K562 (cell line): Measurements from ENCODE around the gene BHLHE23. TPM values are rescaled to one million over a fixed set of nuclear protein-coding genes. Genes with fewer than 3 reads are reported as not detected.

ENCODE experiments used
- ATAC-seq: fragments of 200-7000 bp; cut with Tn5 transposase; 3 replicates; pipeline ENCODE4 v1.9.1; 2020; ENCODE audit warnings: moderate library complexity
- BruUV-seq: library from RNA; stranded (reverse); fragments of 400-500 nt; replicated peaks from 2 replicates; lab custom pipeline; 2021; lab: Mats Ljungman, UMichigan
- CTCF ChIA-PET: fragments of 300-600 bp; formaldehyde crosslinking; extraction: SDS; loops from one replicate; lab custom pipeline; 2021; ENCODE audit warnings: low intra/inter-chr PET ratio; lab: Yijun Ruan, JAX
- POLR2A ChIA-PET: fragments of 300-600, 350-650 bp; sonication (Branson Sonifier 250); formaldehyde crosslinking; extraction: SDS; loops from one replicate; lab custom pipeline; 2021; ENCODE audit warnings: antibody characterized with exemption, inconsistent platforms; lab: Yijun Ruan, JAX
- DNase-seq, 4 experiments: peaks; one replicate each; pipeline versions ENCODE4 v3.0.0 to v3.0.0-alpha.2; 2011 to 2018; ENCODE audit warnings: low spot score in 3 of 4, mixed read lengths in 3 of 4; ENCODE audit errors: extremely low read depth in 1 of 4
- FAIRE-seq: peaks from 2 replicates; lab custom pipeline; 2011; peaks lifted over from hg19 to GRCh38; lab: Jason Lieb, UNC
- H2AFZ ChIP-seq: 2 replicates; pipeline ENCODE4 v1.6.0; 2011; ENCODE audit warnings: low read depth, low read length, control low read depth, inconsistent platforms
- H3K27ac ChIP-seq: fragments of 200-600 bp; 3 replicates; pipeline ENCODE4 v1.8.0; 2011; ENCODE audit warnings: low read depth, mild to moderate bottlenecking, control low read depth, inconsistent platforms, low read length, moderate library complexity, mixed read lengths; ENCODE audit errors: extremely low read depth
- H3K27me3 ChIP-seq, 2 experiments: fragments of 300-600 bp in 1 of 2; 2 replicates in 1 of 2; 3 replicates in 1 of 2; pipeline versions ENCODE4 v1.6.0 to v1.8.0; 2011; ENCODE audit warnings: inconsistent platforms in 2 of 2, low read length in 2 of 2, mild to moderate bottlenecking in 1 of 2, mixed read lengths in 1 of 2, moderate library complexity in 1 of 2; ENCODE audit not compliant: control insufficient read depth in 2 of 2, insufficient read depth in 2 of 2
- H3K36me3 ChIP-seq: fragments of 300-600 bp; 3 replicates; pipeline ENCODE4 v1.8.0; 2011; ENCODE audit warnings: mild to moderate bottlenecking, low read length, inconsistent platforms; ENCODE audit not compliant: control insufficient read depth, insufficient read depth
- H3K4me1 ChIP-seq, 2 experiments: fragments of 200-600 bp in 1 of 2; replicated peaks in 1 of 2; 2 replicates in 1 of 2; 3 replicates in 1 of 2; pipeline versions ENCODE4 v1.5.1 to v1.8.0; 2011; ENCODE audit warnings: inconsistent platforms in 2 of 2, low read length in 2 of 2, mild to moderate bottlenecking in 1 of 2, mixed read lengths in 1 of 2, moderate library complexity in 1 of 2; ENCODE audit not compliant: control insufficient read depth in 2 of 2, insufficient read depth in 2 of 2
- H3K4me2 ChIP-seq: 2 replicates; pipeline ENCODE4 v1.6.1; 2011; ENCODE audit warnings: low read length, control low read depth, inconsistent platforms, mixed read lengths; ENCODE audit not compliant: insufficient read depth
- H3K4me3 ChIP-seq: fragments of 200-600 bp; sonication (generic), shearing (Covaris generic); 2 replicates; pipeline ENCODE4 v1.5.1; 2016; ENCODE audit warnings: control low read depth, inconsistent platforms
- H3K79me2 ChIP-seq: fragments of 200-600 bp; 3 replicates; pipeline ENCODE4 v1.8.0; 2011; ENCODE audit warnings: low read length, inconsistent platforms; ENCODE audit not compliant: control insufficient read depth, insufficient read depth
- H3K9ac ChIP-seq, 2 experiments: 2 replicates each; pipeline versions ENCODE4 v1.6.0 to v1.6.1; 2011; ENCODE audit warnings: low read depth in 2 of 2, low read length in 2 of 2, control low read depth in 1 of 2, inconsistent platforms in 1 of 2, mild to moderate bottlenecking in 1 of 2, mixed read lengths in 1 of 2; ENCODE audit not compliant: insufficient read depth in 1 of 2
- H3K9me1 ChIP-seq: one replicate; pipeline ENCODE4 v1.6.0; 2011; ENCODE audit warnings: inconsistent platforms, mild to moderate bottlenecking, low read length, moderate library complexity; ENCODE audit not compliant: control insufficient read depth, insufficient read depth
- H3K9me3 ChIP-seq: replicated peaks from 2 replicates; pipeline ENCODE4 v1.5.1; 2011; ENCODE audit warnings: low read depth, low read length, inconsistent platforms; ENCODE audit not compliant: control insufficient read depth, insufficient read depth
- H4K20me1 ChIP-seq: replicated peaks from 2 replicates; pipeline ENCODE4 v1.6.1; 2011; ENCODE audit warnings: low read length, inconsistent platforms, mixed read lengths; ENCODE audit not compliant: control insufficient read depth, insufficient read depth
- CBFB ChIP-seq: sonication (generic); formaldehyde crosslinking; IDR thresholded peaks from 2 replicates; pipeline ENCODE4 v1.4.0; 2020; ENCODE audit warnings: mild to moderate bottlenecking, missing genetic modification reagents
- EGR1 ChIP-seq: fragments of 450-650 bp; conservative IDR thresholded peaks from 2 replicates; pipeline ENCODE4 v1.6.1; 2017; ENCODE audit warnings: mild to moderate bottlenecking
- KDM2B ChIP-seq: fragments of 250-450 bp; sonication (Bioruptor Pico); IDR thresholded peaks from 2 replicates; pipeline ENCODE4 v1.8.0; 2021; ENCODE audit warnings: mild to moderate bottlenecking, moderate library complexity
- L3MBTL2 ChIP-seq: fragments of 450-650 bp; IDR thresholded peaks from 2 replicates; pipeline ENCODE4 v1.6.1; 2016; ENCODE audit warnings: mild to moderate bottlenecking, moderate library complexity
- PRMT5 ChIP-seq: sonication (generic); formaldehyde crosslinking; IDR thresholded peaks from 2 replicates; pipeline ENCODE4 v1.5.0; 2020; ENCODE audit warnings: missing genetic modification reagents
- SIN3B ChIP-seq: fragments of 450-650 bp; IDR thresholded peaks from 2 replicates; pipeline ENCODE4 v1.6.1; 2017; ENCODE audit warnings: low read depth, mild to moderate bottlenecking, moderate library complexity
- SMAD2 ChIP-seq: fragments of 150-350 bp; IDR thresholded peaks from 2 replicates; pipeline ENCODE4 v1.6.1; 2014; ENCODE audit warnings: low read depth, mild to moderate bottlenecking, low read length
- STAT5B ChIP-seq: fragments of 250-450 bp; sonication (Bioruptor Pico); IDR thresholded peaks from 2 replicates; pipeline ENCODE4 v1.8.0; 2021; ENCODE audit warnings: mild to moderate bottlenecking, inconsistent platforms
- TAF1 ChIP-seq: IDR thresholded peaks from 2 replicates; pipeline ENCODE4 v1.6.1; 2011; ENCODE audit warnings: mild to moderate bottlenecking, low read length, moderate library complexity; ENCODE audit not compliant: insufficient read depth, control insufficient read depth, severe bottlenecking; ENCODE audit errors: extremely low read depth
- TFAM ChIP-seq: fragments of 250-450 bp; sonication (Bioruptor Pico); conservative IDR thresholded peaks from 2 replicates; pipeline ENCODE4 v1.5.0; 2021; ENCODE audit warnings: mild to moderate bottlenecking, moderate library complexity
- THAP7 ChIP-seq: fragments of 250-450 bp; sonication (Bioruptor Pico); IDR thresholded peaks from 2 replicates; pipeline ENCODE4 v1.5.0; 2021
- U2AF2 ChIP-seq: fragments of 200-400 bp; formaldehyde crosslinking; optimal IDR thresholded peaks from 2 replicates; pipeline ENCODE3; 2017; ENCODE audit warnings: low read depth, mild to moderate bottlenecking, low read length
- ZNF518B ChIP-seq: fragments of 250-450 bp; sonication (Bioruptor Pico); IDR thresholded peaks from 2 replicates; pipeline ENCODE4 v1.5.0; 2021; ENCODE audit warnings: mild to moderate bottlenecking, moderate library complexity
- ZNF707 ChIP-seq: fragments of 250-450 bp; sonication (Bioruptor Pico); conservative IDR thresholded peaks from 2 replicates; pipeline ENCODE4 v1.8.0; 2022; ENCODE audit warnings: inconsistent platforms, mild to moderate bottlenecking, moderate library complexity
- ZNF717 ChIP-seq: fragments of 250-450 bp; sonication (Bioruptor Pico); IDR thresholded peaks from 2 replicates; pipeline ENCODE4 v1.5.0; 2021
- ZNF780A ChIP-seq: fragments of 250-450 bp; sonication (Bioruptor Pico); IDR thresholded peaks from 2 replicates; pipeline ENCODE4 v1.5.0; 2021; ENCODE audit warnings: mild to moderate bottlenecking
- whole genome bisulfite sequencing: fragments of 100-300 bp; shearing (Covaris generic); methylation state at CpG from one replicate; pipeline ENCODE4 v1.1.6; 2016; ENCODE audit warnings: low coverage, mixed read lengths; ENCODE audit not compliant: insufficient coverage; ENCODE audit errors: missing lambda C conversion rate; 5-methylcytosine and 5-hydroxymethylcytosine counted together
- in situ Hi-C: fragments of 300-500 bp; cut with MboI; formaldehyde crosslinking; loops from 4 replicates; pipeline ENCODE4 v1.15.0; 2018; ENCODE audit warnings: inconsistent platforms, mixed read lengths
- intact Hi-C: fragments of 100-400 bp; cut with micrococcal nuclease; formaldehyde crosslinking; loops from 2 replicates; pipeline ENCODE4 v1.14.2; 2022
- polyA plus RNA-seq, 8 experiments: library from polyadenylated mRNA; depleted of rRNA in 4 of 8; stranded (reverse) in 5 of 8; unstranded in 3 of 8; fragments of >200 nt; fragmentation: Nextera tagmentation in 2 of 8; fragmentation: Illumina TruSeq in 1 of 8; extraction: Ambion mirVana in 2 of 8; extraction: Trizol in 1 of 8; gene quantifications; 2 replicates each; pipeline versions ENCODE4 v1.2.1 to v1.2.3, GENCODE V29; 2011 to 2014; ENCODE audit warnings: inconsistent platforms in 1 of 8, missing spikeins in 1 of 8
- total RNA-seq, 7 experiments: library from RNA; depleted of rRNA in 6 of 7; stranded (reverse); fragments of >200 nt in 6 of 7; fragmentation: Illumina TruSeq in 2 of 7; extraction: Trizol in 2 of 7; gene quantifications; 2 replicates each; pipeline versions ENCODE4 v1.2.1 to v1.2.3, GENCODE V29; 2011 to 2021; ENCODE audit warnings: low replicate concordance in 1 of 7
- TF ChIP-seq, protein P1 (sequence below): IDR thresholded peaks from 2 replicates; pipeline ENCODE4 v1.6.1; 2016; ENCODE audit warnings: missing genetic modification characterization, missing compliant biosample characterization
- TF ChIP-seq, protein P2 (sequence below), 2 experiments: fragments of 450-650 bp; IDR thresholded peaks; 2 replicates each; pipeline ENCODE4 v1.6.1; 2016

BHLHE23 gene
- total and polyA plus RNA-seq, 9 of the 15 experiments (the other 6 are each of a cell fraction or from before 2014, with no cell fraction given): not detected

DNA sequence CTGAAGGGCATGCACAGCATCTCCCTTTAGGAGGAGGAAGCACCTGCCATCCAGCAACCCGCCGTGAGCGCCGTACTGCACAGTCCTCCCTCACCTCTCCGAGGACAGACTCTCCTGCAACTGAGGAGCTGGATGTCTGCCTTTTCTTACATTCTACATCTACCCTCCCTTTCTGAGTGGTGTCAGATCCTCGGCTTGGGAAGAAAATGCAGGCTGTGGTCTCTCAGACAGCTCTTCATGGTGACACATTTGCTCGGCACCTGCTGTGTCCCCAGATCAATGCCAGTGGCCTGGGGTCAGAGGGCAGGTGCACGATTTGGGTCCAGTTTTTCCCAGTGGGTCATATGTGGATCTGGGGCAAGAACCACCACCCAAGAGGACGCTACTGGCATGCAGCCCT, 40.1 kb upstream of the BHLHE23 start:
- H3K4me3 ChIP-seq: no peak overlapping the region
- H3K9ac ChIP-seq: no peak overlapping the region
- DNase-seq (no peak), FAIRE-seq (no peak), ATAC-seq (no peak)
- H3K4me2 ChIP-seq: no peak overlapping the region
- H3K79me2 ChIP-seq: no peaks in the 10 kb centered on the region
- peaks cover 5% of the 10 kb centered on the region for H4K20me1 ChIP-seq
- intact Hi-C loops: no loop called here
- H2AFZ ChIP-seq: no peak overlapping the region
- BruUV-seq: no TSS peak
- POLR2A ChIA-PET: interaction anchor here (0.5 to 0.7 kb wide), 2 partner anchors 30 to 314 kb away, joined by 3 read pairs; no protein-coding TSS in a partner anchor
- no peak overlapping the region for H3K27ac ChIP-seq
- TF ChIP-seq SIN3B: no peak
- TF ChIP-seq, protein P1, sequence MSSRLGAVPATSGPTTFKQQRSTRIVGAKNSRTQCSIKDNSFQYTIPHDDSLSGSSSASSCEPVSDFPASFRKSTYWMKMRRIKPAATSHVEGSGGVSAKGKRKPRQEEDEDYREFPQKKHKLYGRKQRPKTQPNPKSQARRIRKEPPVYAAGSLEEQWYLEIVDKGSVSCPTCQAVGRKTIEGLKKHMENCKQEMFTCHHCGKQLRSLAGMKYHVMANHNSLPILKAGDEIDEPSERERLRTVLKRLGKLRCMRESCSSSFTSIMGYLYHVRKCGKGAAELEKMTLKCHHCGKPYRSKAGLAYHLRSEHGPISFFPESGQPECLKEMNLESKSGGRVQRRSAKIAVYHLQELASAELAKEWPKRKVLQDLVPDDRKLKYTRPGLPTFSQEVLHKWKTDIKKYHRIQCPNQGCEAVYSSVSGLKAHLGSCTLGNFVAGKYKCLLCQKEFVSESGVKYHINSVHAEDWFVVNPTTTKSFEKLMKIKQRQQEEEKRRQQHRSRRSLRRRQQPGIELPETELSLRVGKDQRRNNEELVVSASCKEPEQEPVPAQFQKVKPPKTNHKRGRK (tag): no peak
- TF ChIP-seq ZNF518B (CRISPR knock-in tag): no peak
- no peak for TF ChIP-seq THAP7 (CRISPR knock-in tag)
- no peak for TF ChIP-seq STAT5B (CRISPR knock-in tag)
- no peak for TF ChIP-seq ZNF707 (CRISPR knock-in tag)
- no peak for TF ChIP-seq KDM2B (CRISPR knock-in tag)
- TF ChIP-seq SMAD2: no peak
- no peak for TF ChIP-seq L3MBTL2
- TF ChIP-seq ZNF717 (CRISPR knock-in tag): no peak
- TF ChIP-seq, protein P2, sequence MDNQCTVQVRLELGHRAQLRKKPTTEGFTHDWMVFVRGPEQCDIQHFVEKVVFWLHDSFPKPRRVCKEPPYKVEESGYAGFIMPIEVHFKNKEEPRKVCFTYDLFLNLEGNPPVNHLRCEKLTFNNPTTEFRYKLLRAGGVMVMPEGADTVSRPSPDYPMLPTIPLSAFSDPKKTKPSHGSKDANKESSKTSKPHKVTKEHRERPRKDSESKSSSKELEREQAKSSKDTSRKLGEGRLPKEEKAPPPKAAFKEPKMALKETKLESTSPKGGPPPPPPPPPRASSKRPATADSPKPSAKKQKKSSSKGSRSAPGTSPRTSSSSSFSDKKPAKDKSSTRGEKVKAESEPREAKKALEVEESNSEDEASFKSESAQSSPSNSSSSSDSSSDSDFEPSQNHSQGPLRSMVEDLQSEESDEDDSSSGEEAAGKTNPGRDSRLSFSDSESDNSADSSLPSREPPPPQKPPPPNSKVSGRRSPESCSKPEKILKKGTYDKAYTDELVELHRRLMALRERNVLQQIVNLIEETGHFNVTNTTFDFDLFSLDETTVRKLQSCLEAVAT (IDR thresholded peaks at IDR 0.05): no peak
- no peak for TF ChIP-seq CBFB (CRISPR knock-in tag)
- TF ChIP-seq U2AF2: no peak
- no peak for TF ChIP-seq PRMT5
- no peak for TF ChIP-seq EGR1
- TF ChIP-seq TFAM (CRISPR knock-in tag): no peak
- no peak for TF ChIP-seq TAF1
- TF ChIP-seq ZNF780A (CRISPR knock-in tag): no peak
- in situ Hi-C loops: no loop called here
- peaks cover 38 to 79% of the 10 kb centered on the region in 2 experiments for H3K27me3 ChIP-seq
- H3K9me3 ChIP-seq: no peaks in the 10 kb centered on the region
- H3K9me1 ChIP-seq: no peaks in the 10 kb centered on the region
- H3K4me1 ChIP-seq: peaks cover 0 to 10% of the 10 kb centered on the region in 2 experiments; a peak in 1 of 5 replicates
- CTCF ChIA-PET: no interaction called here
- no peaks in the 10 kb centered on the region for H3K36me3 ChIP-seq
- 1% methylated on average over 9 of the region's 9 CpGs for WGBS
